GM21723 (cell line): ENCODE data around the gene CACNA1H.
"Not testable (repeated sequence)": the region's sequence is repeated elsewhere in the genome, so short reads cannot be mapped to it uniquely, and the experiment has no call there.

Source experiments
- ATAC-seq: cut with Tn5 transposase; IDR thresholded peaks from one replicate; pipeline ENCODE4 v1.9.1; 2021; ENCODE audit warnings: mild to moderate bottlenecking, moderate library complexity; ENCODE audit not compliant: unreplicated experiment

Gene CACNA1H

DNA sequence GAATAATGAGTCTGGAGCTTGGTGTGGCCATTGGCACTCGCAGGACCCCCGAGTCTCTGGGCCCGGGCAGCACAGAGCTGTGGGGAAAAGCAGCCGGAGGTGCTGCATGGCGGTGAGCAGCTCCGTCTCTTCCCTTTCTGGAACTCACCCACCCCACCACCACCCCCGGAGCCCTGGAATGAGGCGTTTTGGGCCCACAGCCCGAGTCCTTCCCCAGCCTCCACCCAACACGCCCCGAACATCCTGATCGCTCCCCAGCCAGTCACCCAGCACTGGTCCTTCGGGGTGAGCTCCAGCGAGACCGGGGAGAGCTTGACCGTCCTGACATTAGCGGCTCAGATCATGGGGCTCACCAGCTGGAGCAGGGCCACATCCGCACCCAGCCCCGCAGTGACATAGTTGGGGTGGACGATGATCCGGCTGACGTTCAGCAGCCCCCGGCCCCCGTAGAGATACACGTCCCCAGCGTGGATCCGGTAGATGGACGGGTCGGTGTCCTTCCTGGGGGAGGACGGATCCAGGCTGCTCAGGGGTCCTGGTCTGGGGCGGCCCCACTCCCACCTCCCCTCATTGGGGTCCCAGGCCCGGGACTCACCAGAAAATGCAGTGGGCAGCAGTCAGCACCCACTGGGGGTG, 109.4 kb downstream of the CACNA1H start:
- ATAC-seq = no peak

- ATAC-seq = no peak
These were observed 109.9 kb downstream of the CACNA1H start for GRCh38 chr16:1262846-1263221.

DNA sequence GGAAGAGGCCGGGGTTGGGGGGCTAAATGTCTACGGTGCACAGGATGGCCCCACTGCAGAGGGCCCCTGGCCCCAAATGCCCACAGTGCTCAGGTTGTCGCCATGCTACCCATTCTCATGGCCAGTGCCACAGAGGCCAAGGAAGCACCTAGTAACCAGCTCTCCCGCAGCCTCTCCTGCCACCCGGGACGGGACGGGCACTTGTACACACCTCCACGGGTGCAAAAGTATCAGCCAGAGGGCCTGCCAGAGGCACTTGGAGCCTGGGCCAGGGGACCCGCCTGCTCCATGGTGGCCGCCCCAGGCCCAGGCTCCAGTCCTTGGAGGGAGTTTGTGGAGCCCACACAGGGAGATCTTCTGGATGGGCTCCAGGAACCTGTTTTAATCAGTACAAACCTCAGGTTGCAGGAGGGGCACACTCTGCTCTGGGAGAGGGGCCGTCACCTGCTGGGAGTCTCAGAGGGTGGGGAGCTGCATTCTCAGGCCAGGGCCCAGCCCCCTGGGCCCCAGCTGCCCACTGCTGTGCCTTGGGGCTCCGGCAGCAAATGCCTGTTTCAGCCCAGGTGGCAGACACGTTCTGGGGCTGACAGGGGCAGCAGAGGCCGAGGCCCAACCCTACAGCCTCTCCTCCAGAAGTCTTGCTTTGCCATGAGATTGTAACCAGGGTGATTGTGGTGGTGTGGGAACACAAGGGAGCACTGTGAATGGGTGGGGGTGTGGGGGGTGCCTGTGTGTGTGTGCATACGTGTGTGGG, 110.9 kb downstream of the CACNA1H start:
- no peak for ATAC-seq

DNA sequence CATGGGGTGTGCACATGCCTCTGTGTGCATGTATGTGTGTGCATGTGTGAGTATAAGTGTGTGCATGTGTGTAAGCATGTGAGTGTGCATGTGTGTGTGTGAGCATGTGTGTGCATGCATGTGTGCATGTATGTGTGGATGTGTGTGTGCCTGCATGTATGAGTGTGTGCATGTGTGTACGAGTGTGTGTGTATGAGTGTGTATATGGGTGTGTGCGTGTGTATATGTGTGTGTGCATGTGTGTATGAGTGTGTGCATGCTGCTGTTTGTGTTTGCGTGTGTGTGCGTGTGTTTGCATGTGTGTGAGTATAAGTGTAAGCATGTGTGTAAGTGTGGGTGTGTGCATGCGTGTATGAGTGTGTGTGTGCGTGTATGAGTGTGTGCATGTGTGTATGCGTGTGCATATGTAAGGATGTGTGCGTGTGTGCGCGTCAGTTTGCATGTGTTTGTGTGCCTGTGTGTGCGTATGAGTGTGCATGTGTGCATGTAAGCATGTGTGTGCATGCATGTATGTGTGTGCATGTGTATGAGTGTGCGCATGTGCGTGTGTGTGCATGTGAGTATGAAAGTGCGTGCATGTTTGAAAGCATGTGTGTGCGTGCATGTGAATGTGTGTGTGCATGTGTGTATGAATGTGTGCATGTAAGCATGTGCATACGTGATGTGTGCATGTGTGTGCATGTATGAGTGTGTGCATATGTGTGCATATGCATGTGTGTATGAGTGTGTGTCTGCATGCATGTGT, 111.6 kb downstream of the CACNA1H start:
- no peak for ATAC-seq

GRCh38 chr16:1265090-1265630, 112.3 kb downstream of the CACNA1H start:
- ATAC-seq = no peak

- ATAC-seq = no peak
These were observed 112.9 kb downstream of the CACNA1H start for GRCh38 chr16:1265826-1266225.

GRCh38 chr16:1269418-1269817, 116.5 kb downstream of the CACNA1H start:
- not testable (repeated sequence) for ATAC-seq

GRCh38 chr16:1271380-1271723, 118.4 kb downstream of the CACNA1H start:
- no peak for ATAC-seq
